Suprapubic skin (tissue), 4 donors: ENCODE results near the gene CPTP.

Experiments used
- POLR2A ChIP-seq, 2 donors: fragments of 450-650 bp; IDR thresholded peaks; one replicate each; pipeline ENCODE4 v1.6.1; 2017; ENCODE audit warnings: antibody characterized with exemption in 2 of 2, mild to moderate bottlenecking in 2 of 2, moderate library complexity in 2 of 2
- POLR2AphosphoS5 ChIP-seq, 3 donors: sonication (generic); formaldehyde crosslinking; IDR thresholded peaks; one replicate each; pipeline ENCODE4 v1.6.1; 2017; ENCODE audit warnings: antibody characterized with exemption in 3 of 3
- TF ChIP-seq, protein P1 (sequence below), 2 donors: fragments of 200-600 bp in 1 of 2; fragments of 450-650 bp in 1 of 2; sonication (generic) in 1 of 2; IDR thresholded peaks; one replicate each; pipeline ENCODE4 v1.5.1; 2016 to 2019; ENCODE audit warnings: antibody characterized with exemption in 2 of 2, mild to moderate bottlenecking in 1 of 2, moderate library complexity in 1 of 2

DNA sequence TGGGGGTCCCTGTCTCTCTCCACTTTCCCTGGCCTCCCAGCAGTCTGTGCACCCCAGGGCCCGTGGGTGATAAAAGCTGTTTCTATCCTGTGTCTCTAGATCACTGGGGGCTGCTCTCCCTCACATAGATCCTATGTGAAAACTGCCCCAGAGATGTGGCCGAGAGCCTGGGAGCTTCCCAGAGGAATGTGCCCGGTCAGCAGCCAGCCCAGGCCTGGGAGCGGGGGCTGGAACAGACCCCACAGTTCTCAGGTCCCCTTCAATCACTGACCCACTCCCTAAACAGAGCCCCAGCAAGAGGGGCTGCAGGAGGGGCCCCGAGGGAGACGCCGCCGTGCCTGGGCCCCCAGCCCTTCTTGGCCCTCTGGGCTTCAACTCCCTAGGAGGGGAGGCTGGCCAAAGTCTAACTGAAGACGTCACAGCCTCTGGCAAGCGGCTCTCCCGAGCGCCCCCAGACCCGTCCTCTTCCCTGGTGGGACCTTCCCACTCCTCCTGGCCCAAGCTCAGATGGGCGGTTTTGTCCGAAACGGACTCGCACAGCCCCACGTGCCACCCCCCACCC is 33.4 kb downstream of the CPTP start:
- TF ChIP-seq, protein P1, sequence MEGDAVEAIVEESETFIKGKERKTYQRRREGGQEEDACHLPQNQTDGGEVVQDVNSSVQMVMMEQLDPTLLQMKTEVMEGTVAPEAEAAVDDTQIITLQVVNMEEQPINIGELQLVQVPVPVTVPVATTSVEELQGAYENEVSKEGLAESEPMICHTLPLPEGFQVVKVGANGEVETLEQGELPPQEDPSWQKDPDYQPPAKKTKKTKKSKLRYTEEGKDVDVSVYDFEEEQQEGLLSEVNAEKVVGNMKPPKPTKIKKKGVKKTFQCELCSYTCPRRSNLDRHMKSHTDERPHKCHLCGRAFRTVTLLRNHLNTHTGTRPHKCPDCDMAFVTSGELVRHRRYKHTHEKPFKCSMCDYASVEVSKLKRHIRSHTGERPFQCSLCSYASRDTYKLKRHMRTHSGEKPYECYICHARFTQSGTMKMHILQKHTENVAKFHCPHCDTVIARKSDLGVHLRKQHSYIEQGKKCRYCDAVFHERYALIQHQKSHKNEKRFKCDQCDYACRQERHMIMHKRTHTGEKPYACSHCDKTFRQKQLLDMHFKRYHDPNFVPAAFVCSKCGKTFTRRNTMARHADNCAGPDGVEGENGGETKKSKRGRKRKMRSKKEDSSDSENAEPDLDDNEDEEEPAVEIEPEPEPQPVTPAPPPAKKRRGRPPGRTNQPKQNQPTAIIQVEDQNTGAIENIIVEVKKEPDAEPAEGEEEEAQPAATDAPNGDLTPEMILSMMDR (IDR thresholded peaks at IDR 0.05), result no peak
- TF ChIP-seq POLR2A (IDR thresholded peaks at IDR 0.05), result no peak
- TF ChIP-seq POLR2AphosphoS5 (IDR thresholded peaks at IDR 0.05), result no peak
